GM12875 (cell line): Measurements from ENCODE around the gene MAX.

ENCODE experiments used
- H3K4me3 ChIP-seq: one replicate; pipeline ENCODE4 v1.5.1; 2011; ENCODE audit warnings: low read depth, low read length, control low read depth
- CTCF ChIP-seq: IDR thresholded peaks from 2 replicates; pipeline ENCODE4 v1.5.1; 2011; ENCODE audit warnings: low read depth, mild to moderate bottlenecking, control low read depth, inconsistent platforms, low read length, moderate library complexity, borderline replicate concordance; ENCODE audit not compliant: insufficient read depth

MAX gene

DNA sequence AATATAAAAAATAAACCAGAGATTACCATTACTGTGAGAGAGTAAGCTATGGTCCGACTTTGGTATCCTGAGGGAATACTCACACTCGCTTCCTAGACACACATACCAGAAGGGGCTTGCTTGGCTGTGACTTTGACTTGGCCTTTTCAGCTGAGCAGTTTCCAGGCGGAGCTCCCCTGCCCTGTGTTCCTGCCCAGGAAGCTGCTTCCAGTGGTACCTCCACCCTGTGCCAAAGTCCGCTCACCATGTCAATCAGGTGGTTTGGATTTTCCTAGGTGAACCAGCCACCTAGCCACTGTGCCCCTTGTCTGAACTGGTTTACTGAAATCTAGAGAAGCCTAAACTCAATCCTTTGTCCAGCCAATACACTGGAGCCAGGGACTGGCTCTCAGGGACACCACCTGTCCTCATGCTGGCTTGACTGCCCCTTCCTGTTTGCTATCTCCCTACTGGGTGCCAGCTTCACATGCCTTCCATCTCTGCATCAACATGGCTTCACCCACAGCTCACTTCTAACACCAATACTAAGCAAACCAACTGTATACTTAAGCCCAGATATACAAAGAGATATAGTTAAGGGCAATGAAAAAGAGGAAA is 28.6 kb downstream of the MAX start:
- H3K4me3 ChIP-seq = no peak overlapping the region
- no peak for TF ChIP-seq CTCF

DNA sequence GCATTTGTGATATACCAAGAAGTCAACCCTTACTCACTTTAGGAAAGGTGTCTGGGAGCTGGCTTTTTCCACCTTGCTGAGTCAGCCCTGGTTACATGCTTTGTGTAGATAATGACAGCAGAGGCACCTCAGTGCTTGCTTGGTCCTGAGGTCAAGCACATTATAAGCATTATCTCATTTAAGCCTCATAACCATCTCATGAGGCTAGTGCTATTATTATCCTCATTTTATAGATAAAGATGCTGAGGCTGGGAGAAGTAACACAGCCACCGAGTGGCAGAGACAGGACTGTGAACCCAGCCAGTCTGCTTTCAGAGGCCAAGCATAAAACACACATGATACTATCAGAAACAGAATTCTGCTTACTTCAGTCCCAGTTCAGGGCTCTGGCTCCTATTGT is 29.4 kb downstream of the MAX start:
- no peak for TF ChIP-seq CTCF
- no peak overlapping the region for H3K4me3 ChIP-seq

DNA sequence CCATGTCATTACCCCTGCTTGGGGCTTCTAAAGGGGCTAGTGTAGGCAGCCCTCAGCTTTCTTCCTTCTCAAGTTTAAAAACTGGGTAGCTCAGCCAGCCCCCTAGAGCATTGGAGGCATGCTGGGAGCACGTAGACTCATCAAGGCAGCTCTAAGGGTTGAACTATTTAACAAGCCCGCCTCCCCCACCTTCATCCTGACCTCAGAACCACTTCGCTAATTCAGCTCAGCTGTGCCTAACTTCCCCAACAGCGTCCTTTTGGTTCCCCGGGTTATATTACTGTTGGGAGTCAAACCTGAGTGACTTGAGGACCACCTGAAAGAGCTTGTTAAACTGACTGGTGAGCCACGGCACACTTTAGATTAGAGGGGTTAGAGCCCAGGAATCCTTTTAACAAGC is 30.1 kb downstream of the MAX start:
- no peak for TF ChIP-seq CTCF
- H3K4me3 ChIP-seq = no peak overlapping the region

DNA sequence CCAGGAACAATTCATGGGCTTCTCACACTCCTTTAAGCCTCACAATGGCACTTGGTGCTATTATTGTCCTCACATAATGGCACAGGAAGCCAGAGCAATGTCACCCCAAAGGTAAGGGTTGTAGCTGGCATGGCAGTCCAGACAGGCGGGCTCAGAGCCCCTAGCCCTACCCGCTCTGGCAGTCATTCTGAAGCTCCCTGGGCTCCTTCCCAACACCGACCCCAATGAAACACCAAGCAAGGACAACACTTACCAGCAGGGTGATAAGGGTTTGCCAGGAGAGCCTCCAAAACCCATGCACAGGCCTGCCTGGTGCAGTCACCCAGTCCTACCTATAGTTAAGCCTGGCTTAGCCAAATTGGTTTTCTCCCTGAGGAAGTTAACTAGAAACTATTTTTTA is 30.8 kb downstream of the MAX start:
- no peak overlapping the region for H3K4me3 ChIP-seq
- TF ChIP-seq CTCF = no peak

DNA sequence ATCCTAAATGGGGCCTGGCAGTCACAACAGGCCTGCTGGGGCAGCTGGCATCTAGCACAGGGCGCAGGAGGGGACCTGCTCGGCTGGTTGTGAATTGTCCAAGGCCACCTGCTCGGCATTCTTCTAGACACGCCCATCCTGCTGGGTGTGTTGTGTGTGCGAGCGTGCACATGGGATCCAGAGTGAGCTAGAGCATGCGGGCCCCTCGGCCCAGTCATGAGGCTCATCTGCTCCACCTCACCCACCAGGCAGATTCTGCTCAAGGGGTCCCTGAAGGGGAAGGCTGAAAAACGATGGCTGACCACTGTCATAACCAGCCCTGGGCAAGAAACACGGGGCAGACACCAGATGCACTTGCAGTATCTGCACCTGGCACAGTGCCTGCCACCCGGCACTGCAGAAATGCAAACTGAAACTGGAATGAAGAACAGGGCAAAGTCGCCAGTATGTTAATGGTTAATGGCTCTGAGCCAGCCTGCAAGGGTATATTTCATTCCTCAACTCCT is 31.8 kb downstream of the MAX start:
- no peak overlapping the region for H3K4me3 ChIP-seq
- no peak for TF ChIP-seq CTCF

DNA sequence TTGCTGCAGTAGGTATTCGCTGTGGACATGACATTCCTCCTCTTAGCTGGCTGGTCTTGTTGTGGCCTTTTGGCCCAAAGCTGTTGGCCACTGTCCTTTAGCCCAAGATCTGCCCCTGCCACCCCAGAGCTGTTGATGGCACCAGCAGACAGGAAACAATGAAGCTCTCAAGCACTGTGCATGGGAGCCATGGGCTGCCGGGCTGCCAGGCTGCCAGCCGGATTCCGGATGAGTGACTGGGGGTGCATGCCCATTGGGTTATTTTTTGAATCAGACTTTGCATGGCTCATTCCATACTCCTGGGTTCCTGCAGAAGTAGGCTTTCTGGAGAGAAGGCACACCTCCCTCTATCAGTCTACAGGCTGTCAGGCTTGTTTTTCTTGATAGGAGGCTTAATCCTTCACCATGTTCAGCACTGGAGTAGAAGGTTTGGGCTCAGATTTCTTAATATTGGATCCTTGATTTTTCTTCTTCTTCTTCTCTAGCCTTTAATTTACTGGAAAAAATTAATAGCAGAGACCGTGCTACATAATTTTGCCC is 32.4 kb downstream of the MAX start:
- no peak overlapping the region for H3K4me3 ChIP-seq
- no peak for TF ChIP-seq CTCF

DNA sequence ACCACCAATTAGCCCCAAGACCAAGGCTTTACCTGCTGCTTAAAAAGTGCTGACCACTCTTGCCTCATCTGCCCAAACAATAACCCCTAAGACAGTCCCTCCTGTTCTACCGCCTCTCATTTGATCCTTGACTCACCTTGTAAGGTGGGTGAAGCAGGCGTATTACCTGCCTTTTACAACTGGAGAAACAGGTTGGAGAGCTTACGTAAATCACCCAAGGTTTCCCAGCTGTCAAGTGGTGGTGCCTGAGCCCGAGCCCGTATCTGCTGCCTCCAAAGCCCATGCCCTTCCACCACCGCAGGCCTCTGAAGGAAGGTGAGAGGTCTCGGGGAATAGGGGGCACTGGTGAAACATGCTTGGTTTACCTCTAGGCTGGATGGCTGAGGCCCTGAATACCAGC is 36.6 kb downstream of the MAX start:
- no peak for TF ChIP-seq CTCF
- no peak overlapping the region for H3K4me3 ChIP-seq
